ENCODE data around the gene PDE4B.
A peak's percentile ranks its signal among the peaks of the same experiment; 100 is the strongest.

PDE4B gene

DNA sequence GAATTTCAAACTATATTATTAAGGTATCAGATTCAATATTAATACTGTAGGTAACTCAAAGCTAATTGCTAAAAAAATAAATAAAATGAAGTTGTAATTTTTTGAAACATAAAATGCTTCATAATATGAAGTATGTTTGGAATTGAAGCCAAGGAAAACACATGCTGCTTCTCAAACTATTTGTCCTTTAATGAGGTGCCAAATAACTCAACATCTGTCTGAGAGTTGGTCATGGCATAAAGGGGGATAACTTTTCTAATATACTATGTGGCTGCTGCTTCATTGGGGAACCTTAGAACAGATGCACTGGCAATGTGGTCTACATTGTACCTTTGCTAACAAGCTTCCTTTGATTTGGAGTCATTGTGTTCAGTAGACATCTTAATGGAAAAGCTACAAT is 96.7 kb downstream of the PDE4B start:
- in situ Hi-C loops (cut with HindIII; ENCODE audit: low pct_ligation_motif_present, low sequenced_read_pairs): no loop called here
- no peak overlapping the region for H3K4me3 ChIP-seq (ENCODE audit: low read depth, low read length)
- no peaks in the 10 kb centered on the region for H3K27me3 ChIP-seq (replicated peaks)
- H3K27ac ChIP-seq: no peak overlapping the region
- TF ChIP-seq, protein P1, sequence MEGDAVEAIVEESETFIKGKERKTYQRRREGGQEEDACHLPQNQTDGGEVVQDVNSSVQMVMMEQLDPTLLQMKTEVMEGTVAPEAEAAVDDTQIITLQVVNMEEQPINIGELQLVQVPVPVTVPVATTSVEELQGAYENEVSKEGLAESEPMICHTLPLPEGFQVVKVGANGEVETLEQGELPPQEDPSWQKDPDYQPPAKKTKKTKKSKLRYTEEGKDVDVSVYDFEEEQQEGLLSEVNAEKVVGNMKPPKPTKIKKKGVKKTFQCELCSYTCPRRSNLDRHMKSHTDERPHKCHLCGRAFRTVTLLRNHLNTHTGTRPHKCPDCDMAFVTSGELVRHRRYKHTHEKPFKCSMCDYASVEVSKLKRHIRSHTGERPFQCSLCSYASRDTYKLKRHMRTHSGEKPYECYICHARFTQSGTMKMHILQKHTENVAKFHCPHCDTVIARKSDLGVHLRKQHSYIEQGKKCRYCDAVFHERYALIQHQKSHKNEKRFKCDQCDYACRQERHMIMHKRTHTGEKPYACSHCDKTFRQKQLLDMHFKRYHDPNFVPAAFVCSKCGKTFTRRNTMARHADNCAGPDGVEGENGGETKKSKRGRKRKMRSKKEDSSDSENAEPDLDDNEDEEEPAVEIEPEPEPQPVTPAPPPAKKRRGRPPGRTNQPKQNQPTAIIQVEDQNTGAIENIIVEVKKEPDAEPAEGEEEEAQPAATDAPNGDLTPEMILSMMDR (IDR thresholded peaks at IDR 0.05; ENCODE audit: low read depth, low read length, missing control alignments): no peak
- no peak for DNase-seq
- no peaks in the 10 kb centered on the region for H3K36me3 ChIP-seq (replicated peaks)

DNA sequence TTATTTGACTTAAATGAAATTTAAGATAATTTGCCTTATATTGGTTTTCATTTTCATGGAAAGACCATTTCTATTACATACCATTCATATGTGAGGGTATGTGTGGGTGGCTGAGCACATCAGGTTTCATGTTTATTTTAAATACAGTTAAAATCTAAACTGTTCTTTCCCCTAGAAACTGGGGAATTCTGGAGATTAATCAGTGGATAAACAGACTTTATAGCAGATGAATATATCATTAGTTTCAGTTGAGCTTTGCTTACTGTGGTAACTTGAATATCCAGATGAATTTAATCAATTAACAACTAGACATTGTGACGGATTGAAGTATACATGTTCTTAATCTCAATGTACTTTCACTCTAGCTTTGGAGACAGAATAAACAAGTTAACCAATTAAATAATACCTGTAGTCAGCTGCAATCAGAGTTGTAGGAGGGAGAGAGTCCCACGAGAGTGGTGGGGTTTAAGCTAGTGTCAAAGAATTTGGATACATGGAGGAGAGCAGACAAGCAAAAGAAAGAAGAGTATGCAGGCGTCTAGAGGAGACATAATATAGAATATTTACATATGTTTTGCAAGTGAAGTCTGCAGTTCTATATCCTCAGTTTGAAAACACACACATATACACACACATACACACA is 97.6 kb downstream of the PDE4B start:
- TF ChIP-seq, protein P1 (IDR thresholded peaks at IDR 0.05; ENCODE audit: low read depth, low read length, missing control alignments): no peak
- no peak for DNase-seq
- H3K27me3 ChIP-seq (replicated peaks): no peaks in the 10 kb centered on the region
- no peak overlapping the region for H3K4me3 ChIP-seq (ENCODE audit: low read depth, low read length)
- in situ Hi-C loops (cut with HindIII; ENCODE audit: low pct_ligation_motif_present, low sequenced_read_pairs): no loop called here
- H3K27ac ChIP-seq: no peak overlapping the region
- H3K36me3 ChIP-seq (replicated peaks): no peaks in the 10 kb centered on the region

DNA sequence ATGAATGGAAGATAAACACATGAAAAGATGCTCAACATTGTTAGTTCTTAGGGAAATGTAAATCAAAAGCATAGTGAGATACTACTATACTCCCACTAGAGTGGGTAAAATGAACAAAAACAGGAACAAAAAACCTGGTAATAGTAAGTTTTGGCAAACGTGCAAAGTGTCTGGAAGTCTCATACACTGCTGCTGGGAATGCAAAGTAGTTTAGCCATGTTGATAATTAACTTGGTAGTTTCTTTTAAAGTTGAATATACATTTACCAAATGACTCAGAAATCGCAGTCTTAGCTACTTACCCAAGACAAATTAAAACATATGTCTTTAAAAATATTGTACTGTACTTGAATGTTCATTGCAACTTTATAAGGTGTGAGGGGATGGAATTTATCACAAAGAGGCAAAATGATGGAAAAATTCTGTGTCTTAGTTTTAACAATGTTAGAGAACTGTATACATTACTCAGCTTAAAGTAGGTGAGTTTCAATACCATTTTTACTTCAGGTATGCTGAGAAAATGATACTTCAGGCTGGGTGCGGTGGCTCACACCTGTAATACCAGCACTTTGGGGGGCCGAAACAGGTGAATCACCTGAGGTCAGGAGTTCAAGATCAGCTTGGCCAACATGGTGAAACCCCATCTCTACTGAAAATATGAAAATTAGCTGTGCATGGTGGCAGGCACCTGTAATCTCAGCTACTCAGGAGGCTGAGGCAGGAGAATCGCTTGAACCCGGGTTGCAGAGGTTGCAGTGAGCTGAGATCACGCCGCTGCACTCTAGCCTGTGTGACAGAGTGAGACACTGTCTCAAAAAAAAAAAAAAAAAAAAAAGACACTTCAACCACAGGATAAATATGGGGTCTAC is 102.3 kb downstream of the PDE4B start:
- TF ChIP-seq, protein P1 (IDR thresholded peaks at IDR 0.05; ENCODE audit: low read depth, low read length, missing control alignments): no peak
- H3K27me3 ChIP-seq (replicated peaks): no peaks in the 10 kb centered on the region
- H3K27ac ChIP-seq: no peak overlapping the region
- in situ Hi-C loops (cut with HindIII; ENCODE audit: low pct_ligation_motif_present, low sequenced_read_pairs): no loop called here
- H3K4me3 ChIP-seq (ENCODE audit: low read depth, low read length): no peak overlapping the region
- no peaks in the 10 kb centered on the region for H3K36me3 ChIP-seq (replicated peaks)
- no peak for DNase-seq

DNA sequence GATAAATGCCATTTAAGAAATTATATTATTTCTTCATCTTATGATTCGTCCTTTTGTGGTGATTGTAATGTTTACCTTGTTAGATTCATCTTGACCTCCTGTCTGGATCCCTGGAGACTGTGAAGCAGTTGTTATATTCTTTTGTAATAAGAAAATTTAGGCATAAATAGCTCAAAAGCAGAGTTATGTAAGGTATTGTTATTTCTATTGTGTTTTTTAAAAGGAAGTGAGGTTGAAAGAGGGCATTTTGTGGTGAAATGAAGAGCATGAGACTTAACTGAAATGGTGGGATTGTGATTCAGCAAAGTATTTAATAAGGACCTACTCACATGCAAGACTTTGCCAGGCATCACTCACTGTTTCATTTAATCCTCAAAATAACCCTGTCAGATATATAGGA is 104.0 kb downstream of the PDE4B start:
- TF ChIP-seq, protein P1 (IDR thresholded peaks at IDR 0.05; ENCODE audit: low read depth, low read length, missing control alignments): no peak
- DNase-seq: peak; percentile 11
- in situ Hi-C loops (cut with HindIII; ENCODE audit: low pct_ligation_motif_present, low sequenced_read_pairs): no loop called here
- Histone ChIP-seq H3K27ac (peak overlapping the region; percentile 47), H3K27me3 (replicated peaks) (no peaks in the 10 kb centered on the region), H3K4me3 (ENCODE audit: low read depth, low read length) (no peak overlapping the region), H3K36me3 (replicated peaks) (no peaks in the 10 kb centered on the region)

DNA sequence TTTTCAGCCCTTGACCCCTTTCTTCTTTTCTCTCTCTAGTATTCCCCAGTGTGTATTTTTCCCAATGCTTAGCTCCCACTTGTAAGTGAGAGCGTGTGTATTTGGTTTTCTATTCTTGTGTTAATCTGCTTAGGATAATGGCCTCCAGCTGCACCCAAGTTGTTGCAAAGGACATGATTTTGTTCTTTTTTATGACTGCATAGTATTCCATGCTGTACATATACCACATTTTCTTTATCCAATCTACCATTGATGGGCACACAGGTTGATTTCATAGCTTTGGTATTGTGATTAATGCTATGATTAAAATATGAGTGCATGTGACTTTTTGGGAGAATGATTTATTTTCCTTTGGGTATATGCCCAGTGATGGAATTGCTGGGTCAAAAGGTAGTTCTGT is 104.8 kb downstream of the PDE4B start:
- no peaks in the 10 kb centered on the region for H3K36me3 ChIP-seq (replicated peaks)
- H3K4me3 ChIP-seq (ENCODE audit: low read depth, low read length): no peak overlapping the region
- no peak overlapping the region for H3K27ac ChIP-seq
- no peak for DNase-seq
- no peaks in the 10 kb centered on the region for H3K27me3 ChIP-seq (replicated peaks)
- in situ Hi-C loops (cut with HindIII; ENCODE audit: low pct_ligation_motif_present, low sequenced_read_pairs): no loop called here
- TF ChIP-seq, protein P1 (IDR thresholded peaks at IDR 0.05; ENCODE audit: low read depth, low read length, missing control alignments): no peak
